Measurements from ENCODE around the gene GGACT. TPM values are rescaled to one million over a fixed set of nuclear protein-coding genes. Genes with fewer than 3 reads are reported as not detected.
"Not testable (repeated sequence)": the region's sequence is repeated elsewhere in the genome, so short reads cannot be mapped to it uniquely, and the experiment has no call there.

The GGACT gene
- total RNA-seq, 2 donors from 2014 or later: 4.2 to 7.7 TPM

- H3K27ac Mint-ChIP-seq: peak overlapping the region; percentile 78 to 88
- H3K27me3 Mint-ChIP-seq: no peaks in the 10 kb centered on the region
- no peaks in the 10 kb centered on the region for H3K36me3 Mint-ChIP-seq
- ATAC-seq: no peak
- peak overlapping the region; percentile 88 for H3K4me3 Mint-ChIP-seq
- H3K4me1 Mint-ChIP-seq (ENCODE audit: low read depth in 2 of 2): peaks cover 23 to 30% of the 10 kb centered on the region in 2 donors
- DNase-seq (ENCODE audit: low spot score): no peak
- no peaks in the 10 kb centered on the region for H3K9me3 Mint-ChIP-seq
Observed at GRCh38 chr13:100589178-100589725, 663 bp upstream of the GGACT start.

DNA sequence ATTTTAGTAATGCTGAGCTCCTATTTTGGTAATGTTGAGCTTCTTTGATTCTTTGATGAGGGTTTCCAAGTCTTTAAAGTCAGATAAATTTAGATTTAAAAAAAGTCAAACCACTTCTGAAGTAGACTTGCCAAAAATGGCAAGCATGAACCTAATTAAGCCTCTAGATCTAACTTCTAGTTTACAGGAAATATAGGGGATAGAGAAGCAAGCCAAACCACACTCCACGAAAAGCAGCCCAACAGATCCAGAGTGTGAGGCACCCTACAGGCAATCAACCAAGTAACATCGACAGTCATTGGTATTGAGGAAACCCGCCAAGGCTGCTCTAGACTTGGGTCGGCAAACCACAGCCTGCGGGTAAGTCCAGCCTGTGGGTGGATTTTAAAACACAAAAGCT lies 3.7 kb downstream of the GGACT start:
- no peaks in the 10 kb centered on the region for H3K27me3 Mint-ChIP-seq
- peak overlapping the region; percentile 10 for H3K4me3 Mint-ChIP-seq
- no peaks in the 10 kb centered on the region for H3K9me3 Mint-ChIP-seq
- peak overlapping the region; percentile 53 to 60 for H3K27ac Mint-ChIP-seq
- DNase-seq (ENCODE audit: low spot score) (no peak), ATAC-seq (no peak)
- H3K4me1 Mint-ChIP-seq (ENCODE audit: low read depth in 2 of 2): peaks cover 44 to 45% of the 10 kb centered on the region in 2 donors
- peaks cover 6% of the 10 kb centered on the region for H3K36me3 Mint-ChIP-seq

DNA sequence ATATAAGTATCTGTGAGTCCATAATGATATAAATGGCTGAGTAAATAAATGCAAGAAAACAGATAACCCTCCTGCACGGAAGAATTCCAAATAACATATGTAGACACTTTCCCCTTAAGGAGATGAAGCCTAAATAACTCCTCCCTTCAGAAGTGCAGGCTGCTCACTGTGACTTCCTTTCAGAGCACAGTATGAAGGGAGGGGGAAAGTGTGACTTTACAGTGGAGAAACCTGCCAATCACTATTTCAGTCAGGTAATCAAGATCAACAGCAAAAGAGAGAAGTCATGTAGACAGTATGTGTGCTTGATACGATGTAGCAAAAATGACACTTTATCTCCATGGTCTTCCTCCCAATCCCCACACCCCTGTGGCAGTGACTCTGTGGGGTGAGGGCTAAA lies 7.1 kb downstream of the GGACT start:
- ATAC-seq: peak; percentile 48 to 60
- Mint-ChIP-seq H3K4me3 (peak overlapping the region; percentile 50), H3K27me3 (no peaks in the 10 kb centered on the region), H3K36me3 (peaks cover 10% of the 10 kb centered on the region), H3K27ac (peak overlapping the region in 1 of 2 donors; percentile 68), H3K4me1 (ENCODE audit: low read depth in 2 of 2) (peaks cover 23 to 27% of the 10 kb centered on the region in 2 donors), H3K9me3 (no peaks in the 10 kb centered on the region)
- DNase-seq (ENCODE audit: low spot score): no peak

GRCh38 chr13:100581030-100581429 lies 7.6 kb downstream of the GGACT start:
- DNase-seq (ENCODE audit: low spot score) (no peak), ATAC-seq (peak in 1 of 2 donors; percentile 18)
- no peaks in the 10 kb centered on the region for H3K9me3 Mint-ChIP-seq
- peak overlapping the region; percentile 50 for H3K4me3 Mint-ChIP-seq
- H3K27me3 Mint-ChIP-seq: no peaks in the 10 kb centered on the region
- H3K36me3 Mint-ChIP-seq: peaks cover 10% of the 10 kb centered on the region
- H3K27ac Mint-ChIP-seq: peak overlapping the region in 1 of 2 donors; percentile 68
- peaks cover 20 to 26% of the 10 kb centered on the region in 2 donors for H3K4me1 Mint-ChIP-seq (ENCODE audit: low read depth in 2 of 2)

DNA sequence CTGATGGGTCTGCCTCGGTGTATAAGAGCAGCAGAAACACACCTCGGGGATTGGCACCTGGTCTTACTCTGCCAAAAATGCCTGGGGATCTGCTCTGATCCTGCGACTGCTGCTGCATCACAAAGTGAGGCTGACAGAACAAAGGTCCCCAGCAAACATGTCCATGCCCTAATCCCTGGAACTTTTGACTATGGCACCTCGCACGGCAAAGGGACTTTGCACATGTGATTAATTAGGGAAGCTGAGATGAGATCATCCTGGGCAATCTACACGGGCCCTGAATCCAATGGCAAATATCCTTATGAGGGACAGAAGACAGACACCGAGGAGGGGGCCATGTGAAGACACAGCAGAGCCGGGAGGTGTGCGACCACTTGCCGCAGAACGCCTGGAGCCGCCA lies 8.5 kb downstream of the GGACT start:
- peaks cover 21 to 26% of the 10 kb centered on the region in 2 donors for H3K4me1 Mint-ChIP-seq (ENCODE audit: low read depth in 2 of 2)
- ATAC-seq: no peak
- no peaks in the 10 kb centered on the region for H3K27me3 Mint-ChIP-seq
- H3K4me3 Mint-ChIP-seq: no peak overlapping the region
- peak overlapping the region in 1 of 2 donors; percentile 74 for H3K27ac Mint-ChIP-seq
- no peaks in the 10 kb centered on the region for H3K9me3 Mint-ChIP-seq
- DNase-seq (ENCODE audit: low spot score): no peak
- peaks cover 10% of the 10 kb centered on the region for H3K36me3 Mint-ChIP-seq

GRCh38 chr13:100577239-100577638 lies 11.3 kb downstream of the GGACT start:
- Mint-ChIP-seq H3K4me1 (ENCODE audit: low read depth in 2 of 2) (peaks cover 31 to 32% of the 10 kb centered on the region in 2 donors), H3K27ac (peak overlapping the region in 1 of 2 donors; percentile 53)
- not testable (repeated sequence) for H3K9me3 Mint-ChIP-seq; DNase-seq (ENCODE audit: low spot score); H3K4me3 Mint-ChIP-seq; ATAC-seq; H3K36me3 Mint-ChIP-seq; H3K27me3 Mint-ChIP-seq

- Mint-ChIP-seq H3K4me1 (ENCODE audit: low read depth in 2 of 2) (peaks cover 16 to 22% of the 10 kb centered on the region in 2 donors), H3K4me3 (no peak overlapping the region), H3K36me3 (peaks cover under 1% of the 10 kb centered on the region), H3K27ac (no peak overlapping the region), H3K9me3 (no peaks in the 10 kb centered on the region), H3K27me3 (no peaks in the 10 kb centered on the region)
- DNase-seq (ENCODE audit: low spot score): peak; percentile 78
- ATAC-seq: peak; percentile 81 to 86
Observed at GRCh38 chr13:100573121-100573520, 15.5 kb downstream of the GGACT start.

- H3K4me3 Mint-ChIP-seq: no peak overlapping the region
- no peaks in the 10 kb centered on the region for H3K27me3 Mint-ChIP-seq
- ATAC-seq: no peak
- no peaks in the 10 kb centered on the region for H3K9me3 Mint-ChIP-seq
- no peak for DNase-seq (ENCODE audit: low spot score)
- no peak overlapping the region for H3K27ac Mint-ChIP-seq
- peaks cover 0 to 8% of the 10 kb centered on the region in 2 donors for H3K4me1 Mint-ChIP-seq (ENCODE audit: low read depth in 2 of 2)
- no peaks in the 10 kb centered on the region for H3K36me3 Mint-ChIP-seq
Observed at GRCh38 chr13:100566543-100566942, 22.0 kb downstream of the GGACT start.

- DNase-seq (ENCODE audit: low spot score): no peak
- Mint-ChIP-seq H3K9me3 (no peaks in the 10 kb centered on the region), H3K4me3 (no peak overlapping the region), H3K36me3 (no peaks in the 10 kb centered on the region), H3K27me3 (no peaks in the 10 kb centered on the region), H3K4me1 (ENCODE audit: low read depth in 2 of 2) (peaks cover 0 to 8% of the 10 kb centered on the region in 2 donors), H3K27ac (no peak overlapping the region)
- no peak for ATAC-seq
Observed at GRCh38 chr13:100565286-100565685, 23.3 kb downstream of the GGACT start.

- no peak overlapping the region for H3K4me3 Mint-ChIP-seq
Observed at GRCh38 chr13:100564444-100565223, 24.0 kb downstream of the GGACT start.

DNA sequence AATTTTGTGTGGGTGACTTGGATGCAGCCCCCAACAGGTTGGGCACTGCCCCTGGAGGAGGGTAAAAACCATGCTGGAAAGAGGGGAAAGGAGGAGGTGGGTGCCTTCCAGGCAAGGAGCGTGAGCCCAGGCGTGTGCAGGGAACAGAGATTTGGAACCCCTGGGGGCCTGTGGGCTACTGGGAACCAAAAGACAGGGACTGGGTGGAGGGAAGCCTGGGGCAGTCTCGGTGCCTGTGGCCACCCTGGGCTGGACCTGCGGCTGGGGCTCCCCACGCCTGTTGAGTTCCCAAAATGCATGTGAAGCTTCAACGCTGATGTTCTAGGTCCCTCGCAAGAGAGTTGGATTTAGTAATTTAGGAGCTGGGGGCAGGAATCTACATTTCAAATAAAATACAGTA lies 24.8 kb downstream of the GGACT start:
- Mint-ChIP-seq H3K9me3 (no peaks in the 10 kb centered on the region), H3K27me3 (no peaks in the 10 kb centered on the region), H3K27ac (peak overlapping the region in 1 of 2 donors; percentile 57), H3K36me3 (no peaks in the 10 kb centered on the region), H3K4me3 (no peak overlapping the region), H3K4me1 (ENCODE audit: low read depth in 2 of 2) (peaks cover 0 to 8% of the 10 kb centered on the region in 2 donors)
- DNase-seq (ENCODE audit: low spot score): no peak
- ATAC-seq: no peak

More at GRCh38 chr13:100564444-100565223, 24.0 kb downstream of the GGACT start:
- Mint-ChIP-seq H3K4me1 (ENCODE audit: low read depth in 2 of 2) (peaks cover 0 to 8% of the 10 kb centered on the region in 2 donors), H3K36me3 (no peaks in the 10 kb centered on the region), H3K9me3 (no peaks in the 10 kb centered on the region), H3K27me3 (no peaks in the 10 kb centered on the region), H3K27ac (no peak overlapping the region)
- ATAC-seq (no peak), DNase-seq (ENCODE audit: low spot score) (no peak)

GRCh38 chr13:100561599-100562204 lies 26.9 kb downstream of the GGACT start:
- Mint-ChIP-seq H3K27ac (no peak overlapping the region), H3K4me1 (ENCODE audit: low read depth in 2 of 2) (peaks cover 0 to 4% of the 10 kb centered on the region in 2 donors), H3K4me3 (no peak overlapping the region), H3K36me3 (no peaks in the 10 kb centered on the region), H3K27me3 (no peaks in the 10 kb centered on the region), H3K9me3 (no peaks in the 10 kb centered on the region)
- ATAC-seq (no peak), DNase-seq (ENCODE audit: low spot score) (no peak)

DNA sequence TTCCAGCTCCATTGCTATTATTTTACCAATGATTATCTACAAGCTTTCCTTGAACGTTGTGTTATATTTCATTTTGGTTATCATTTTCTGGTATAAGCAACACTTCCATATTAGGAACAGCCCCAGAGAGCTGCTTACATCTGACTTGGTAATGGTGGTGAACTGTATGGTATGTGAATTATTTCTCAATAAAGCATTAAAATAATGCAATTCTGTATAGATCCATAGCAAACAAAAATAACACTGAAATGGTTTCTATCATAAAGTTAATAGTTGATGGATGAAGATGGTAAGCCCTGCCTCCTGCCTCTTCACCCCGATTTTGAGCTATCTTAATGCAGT lies 27.5 kb downstream of the GGACT start:
- ATAC-seq (no peak), DNase-seq (ENCODE audit: low spot score) (no peak)
- Mint-ChIP-seq H3K9me3 (no peaks in the 10 kb centered on the region), H3K4me3 (no peak overlapping the region), H3K4me1 (ENCODE audit: low read depth in 2 of 2) (peaks cover 0 to 4% of the 10 kb centered on the region in 2 donors), H3K27me3 (no peaks in the 10 kb centered on the region), H3K27ac (no peak overlapping the region), H3K36me3 (no peaks in the 10 kb centered on the region)

DNA sequence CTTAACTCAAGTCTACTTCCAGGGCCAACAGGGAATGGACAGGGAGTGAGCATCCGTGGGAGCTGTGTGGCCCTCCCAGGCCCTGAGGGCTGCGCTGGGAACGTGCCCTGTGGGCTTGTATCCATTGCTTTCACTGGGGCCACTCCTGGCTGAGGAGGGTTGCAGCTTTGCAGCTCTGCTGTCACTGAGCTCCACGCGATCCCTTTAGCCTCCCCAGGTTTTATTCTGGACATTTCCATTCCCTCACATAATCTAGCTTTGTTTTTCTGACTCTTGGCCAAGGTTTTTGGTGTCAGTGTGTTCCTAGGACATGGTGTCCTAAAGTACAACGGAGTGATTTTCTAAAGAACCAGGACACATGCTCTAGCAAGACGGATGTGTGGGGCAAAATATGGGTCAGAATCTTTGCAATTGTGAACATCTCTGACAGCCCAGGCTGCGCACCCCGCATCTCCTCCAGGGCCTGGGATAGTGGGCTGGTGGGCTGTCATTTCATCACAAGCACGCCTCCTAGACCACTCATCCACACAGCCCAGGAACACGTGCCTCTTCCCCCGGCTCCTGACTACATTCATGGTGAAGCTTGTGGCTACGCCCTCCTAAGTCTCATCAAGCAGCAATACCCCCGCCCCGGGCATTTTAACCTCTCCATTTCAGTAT lies 28.0 kb downstream of the GGACT start:
- Mint-ChIP-seq H3K4me1 (ENCODE audit: low read depth in 2 of 2) (peaks cover 0 to 2% of the 10 kb centered on the region in 2 donors), H3K4me3 (no peak overlapping the region), H3K9me3 (no peaks in the 10 kb centered on the region), H3K36me3 (no peaks in the 10 kb centered on the region), H3K27me3 (no peaks in the 10 kb centered on the region), H3K27ac (no peak overlapping the region)
- ATAC-seq: no peak
- no peak for DNase-seq (ENCODE audit: low spot score)
